Activated CD8-positive, alpha-beta T cell treated with anti-CD3 and anti-CD28 coated beads for 36 hours (primary cell): ENCODE results near the gene NOL7. TPM values are rescaled to one million over a fixed set of nuclear protein-coding genes. Genes with fewer than 3 reads are reported as not detected.

Source experiments
- ATAC-seq: fragments of 200-7000 bp; cut with Tn5 transposase; one replicate; pipeline ENCODE4 v1.10.0; 2021; ENCODE audit warnings: mild to moderate bottlenecking, moderate library complexity
- CTCF ChIA-PET: fragments of 350-600 bp; sonication (Branson Sonifier 250); formaldehyde crosslinking; loops from one replicate; lab custom pipeline; 2021; ENCODE audit warnings: antibody characterized with exemption; lab: Charles Lee
- POLR2A ChIA-PET: fragments of 350-600 bp; sonication (Branson Sonifier 250); formaldehyde crosslinking; loops from one replicate; lab custom pipeline; 2021; ENCODE audit warnings: antibody characterized with exemption; lab: Charles Lee
- DNase-seq: peaks from one replicate; pipeline ENCODE4 v3.0.0-alpha.2; 2020
- H3K27ac Mint-ChIP-seq: one replicate; pipeline ENCODE4 v1.8.0; 2021; ENCODE audit warnings: mild to moderate bottlenecking, mixed read lengths
- H3K27me3 Mint-ChIP-seq: one replicate; pipeline ENCODE4 v1.8.0; 2021; ENCODE audit warnings: mixed read lengths
- H3K36me3 Mint-ChIP-seq: one replicate; pipeline ENCODE4 v1.8.0; 2021; ENCODE audit warnings: low read depth, mixed read lengths
- H3K4me1 Mint-ChIP-seq: one replicate; pipeline ENCODE4 v1.8.0; 2021; ENCODE audit warnings: low read depth, mixed read lengths
- H3K4me3 Mint-ChIP-seq: one replicate; pipeline ENCODE4 v1.8.0; 2021; ENCODE audit warnings: mild to moderate bottlenecking, moderate library complexity, mixed read lengths
- H3K9me3 Mint-ChIP-seq: one replicate; pipeline ENCODE4 v1.8.0; 2021; ENCODE audit warnings: mixed read lengths
- CTCF ChIP-seq: fragments of 200-600 bp; IDR thresholded peaks from one replicate; pipeline ENCODE4 v1.8.0; 2022; ENCODE audit warnings: antibody characterized with exemption, mild to moderate bottlenecking
- intact Hi-C: fragments of 100-400 bp; cut with micrococcal nuclease; formaldehyde crosslinking; loops from one replicate; pipeline ENCODE4 v1.10.0; 2022
- total RNA-seq, 2 experiments: library from RNA; stranded (reverse); gene quantifications; one replicate each; pipeline ENCODE4 v1.2.3, GENCODE V29; 2021

The NOL7 gene
- total RNA-seq, 2 experiments from 2014 or later: 95.2 to 95.8 TPM

GRCh38 chr6:13572240-13572639 is 42.9 kb upstream of the NOL7 start:
- CTCF ChIA-PET: interaction anchor here (0.6 to 3.6 kb wide), 2 partner anchors 11 to 15 kb away, joined by 3 to 38 read pairs; no protein-coding TSS in a partner anchor

GRCh38 chr6:13572951-13573654 is 42.0 kb upstream of the NOL7 start:
- Mint-ChIP-seq H3K36me3 (peaks cover 4% of the 10 kb centered on the region), H3K4me3 (peak overlapping the region; percentile 98), H3K9me3 (peaks cover 2% of the 10 kb centered on the region), H3K27me3 (peaks cover 2% of the 10 kb centered on the region), H3K4me1 (peaks cover 24% of the 10 kb centered on the region), H3K27ac (no peak overlapping the region)
- intact Hi-C loops: loop anchor here (10.0 kb wide), 2 partner anchors 88 to 148 kb away; partner anchors contain the start of gene GFOD1
- TF ChIP-seq CTCF: no peak
- ChIA-PET POLR2A (interaction anchor here (1.5 to 1.9 kb wide), 2 partner anchors 9 to 11 kb away, joined by 4 to 5 read pairs; no protein-coding TSS in a partner anchor), CTCF (interaction anchor here (0.7 to 3.7 kb wide), 10 partner anchors 11 to 239 kb away, joined by 3 to 38 read pairs (median 4); partner anchors contain the start of gene NOL7)
- DNase-seq (no peak), ATAC-seq (no peak)

More at GRCh38 chr6:13572240-13572639, 42.9 kb upstream of the NOL7 start:
- POLR2A ChIA-PET: interaction anchor here (1.1 to 1.9 kb wide), 4 partner anchors 8 to 46 kb away, joined by 3 to 5 read pairs (median 4); no protein-coding TSS in a partner anchor
- Mint-ChIP-seq H3K36me3 (no peaks in the 10 kb centered on the region), H3K4me1 (peaks cover 22% of the 10 kb centered on the region), H3K9me3 (no peaks in the 10 kb centered on the region), H3K27ac (no peak overlapping the region), H3K4me3 (no peak overlapping the region), H3K27me3 (peaks cover 2% of the 10 kb centered on the region)
- ATAC-seq (no peak), DNase-seq (no peak)
- intact Hi-C loops: loop anchor here (10.0 kb wide), 2 partner anchors 87 to 147 kb away; partner anchors contain the start of gene GFOD1
- no peak for TF ChIP-seq CTCF

- intact Hi-C loops: loop anchor here (10.0 kb wide), 2 partner anchors 89 to 149 kb away; partner anchors contain the start of gene GFOD1
- peaks cover 5% of the 10 kb centered on the region for H3K36me3 Mint-ChIP-seq
- CTCF ChIA-PET: interaction anchor here (0.7 to 3.7 kb wide), 14 partner anchors 11 to 240 kb away, joined by 3 to 38 read pairs (median 6); partner anchors contain the start of gene NOL7
- peak overlapping the region; percentile 98 for H3K4me3 Mint-ChIP-seq
- peaks cover 2% of the 10 kb centered on the region for H3K9me3 Mint-ChIP-seq
- POLR2A ChIA-PET: interaction anchor here (1.2 to 1.9 kb wide), 6 partner anchors 9 to 243 kb away, joined by 3 to 15 read pairs (median 4); partner anchors contain the start of gene GFOD1
- peaks cover 24% of the 10 kb centered on the region for H3K4me1 Mint-ChIP-seq
- DNase-seq: peak; percentile 29
- no peak for TF ChIP-seq CTCF
- H3K27ac Mint-ChIP-seq: peak overlapping the region; percentile 82
- no peaks in the 10 kb centered on the region for H3K27me3 Mint-ChIP-seq
- ATAC-seq: no peak
Observed at GRCh38 chr6:13573669-13574110, 41.4 kb upstream of the NOL7 start.

- CTCF ChIA-PET: interaction anchor here (0.7 to 3.7 kb wide), 43 partner anchors 8 to 1065 kb away, joined by 3 to 38 read pairs (median 5); partner anchors contain the start of genes NOL7 and TBC1D7
- Mint-ChIP-seq H3K9me3 (peaks cover 2% of the 10 kb centered on the region), H3K4me1 (peaks cover 24% of the 10 kb centered on the region), H3K36me3 (peaks cover 5% of the 10 kb centered on the region), H3K27ac (peak overlapping the region; percentile 99), H3K27me3 (no peaks in the 10 kb centered on the region), H3K4me3 (peak overlapping the region; percentile 98)
- peak; percentile 82 for ATAC-seq
- TF ChIP-seq CTCF: peak; percentile 52
- peak; percentile 94 for DNase-seq
- intact Hi-C loops: loop anchor here (10.0 kb wide), 2 partner anchors 89 to 149 kb away; partner anchors contain the start of gene GFOD1
- POLR2A ChIA-PET: interaction anchor here (0.6 to 2.4 kb wide), 19 partner anchors 9 to 245 kb away, joined by 3 to 21 read pairs (median 4); partner anchors contain the start of genes GFOD1, NOL7, RANBP9 and TBC1D7
Observed at GRCh38 chr6:13574149-13574570, 41.0 kb upstream of the NOL7 start.
